T-cell (primary cell): ENCODE measurements around the gene ANO2. TPM values are rescaled to one million over a fixed set of nuclear protein-coding genes. Genes with fewer than 3 reads are reported as not detected.

ENCODE experiments used
- ATAC-seq, 4 experiments: fragments of 200-7000 bp in 3 of 4; fragments of 150-1000 bp in 1 of 4; cut with Tn5 transposase; replicated peaks in 1 of 4; 1 replicate in 3 of 4; 2 replicates in 1 of 4; pipeline ENCODE4 v1.10.0; 2021; ENCODE audit warnings: moderate library complexity in 3 of 4, mild to moderate bottlenecking in 2 of 4, moderate number of reproducible peaks in 1 of 4
- CTCF ChIA-PET, 2 donors: fragments of 300-600 bp; sonication (Branson Sonifier 250); formaldehyde crosslinking; loops; one replicate each; lab custom pipeline; 2022; ENCODE audit warnings: antibody characterized with exemption in 2 of 2; lab: Charles Lee
- POLR2A ChIA-PET, 2 donors: fragments of 300-600 bp; sonication (Branson Sonifier 250); formaldehyde crosslinking; loops; one replicate each; lab custom pipeline; 2022; ENCODE audit warnings: antibody characterized with exemption in 2 of 2; lab: Charles Lee
- DNase-seq, 35 experiments: peaks; one replicate each; pipeline versions ENCODE4 v3.0.0 to v3.0.0-alpha.2; 2013 to 2023
- H3K27ac ChIP-seq: one replicate; pipeline ENCODE4 v1.5.1; 2013; ENCODE audit warnings: low read length
- H3K27me3 ChIP-seq, 2 experiments: replicated peaks in 1 of 2; 1 replicate in 1 of 2; 2 replicates in 1 of 2; pipeline versions ENCODE4 v1.6.1 to v1.7.0; 2013; ENCODE audit warnings: low read length in 1 of 2, mixed read lengths in 1 of 2; ENCODE audit not compliant: control insufficient read depth in 2 of 2, insufficient read depth in 2 of 2; ENCODE audit errors: extremely low read depth in 1 of 2
- H3K36me3 ChIP-seq, 2 donors: 1 replicate in 1 of 2; 2 replicates in 1 of 2; pipeline versions ENCODE4 v1.6.1 to v1.7.0; 2013; ENCODE audit warnings: low read length in 1 of 2; ENCODE audit not compliant: control insufficient read depth in 2 of 2, insufficient read depth in 1 of 2; ENCODE audit errors: extremely low read depth in 1 of 2
- H3K4me1 ChIP-seq, 2 experiments: 1 replicate in 1 of 2; 2 replicates in 1 of 2; pipeline versions ENCODE4 v1.6.1 to v1.7.0; 2013; ENCODE audit warnings: low read length in 2 of 2, mixed read lengths in 1 of 2; ENCODE audit not compliant: insufficient read depth in 2 of 2, control insufficient read depth in 1 of 2; ENCODE audit errors: extremely low read depth in 1 of 2
- H3K4me3 ChIP-seq, 2 donors: 1 replicate in 1 of 2; 2 replicates in 1 of 2; pipeline versions ENCODE4 v1.5.1 to v1.7.0; 2013; ENCODE audit warnings: mild to moderate bottlenecking in 2 of 2, low read length in 1 of 2, moderate library complexity in 1 of 2; ENCODE audit not compliant: control insufficient read depth in 1 of 2; ENCODE audit errors: extremely low read depth in 1 of 2
- H3K9me3 ChIP-seq: 2 replicates; pipeline ENCODE4 v1.7.0; 2013
- H3K27ac Mint-ChIP-seq, 2 donors: one replicate each; pipeline ENCODE4 v1.8.0; 2020 to 2021; ENCODE audit warnings: mild to moderate bottlenecking in 2 of 2, mixed read lengths in 2 of 2
- H3K27me3 Mint-ChIP-seq, 2 donors: one replicate each; pipeline ENCODE4 v1.8.0; 2021 to 2022; ENCODE audit warnings: mixed read lengths in 2 of 2
- H3K36me3 Mint-ChIP-seq: one replicate; pipeline ENCODE4 v1.8.0; 2021; ENCODE audit warnings: mixed read lengths
- H3K4me1 Mint-ChIP-seq, 3 donors: one replicate each; pipeline ENCODE4 v1.8.0; 2020 to 2022; ENCODE audit warnings: mixed read lengths in 3 of 3, mild to moderate bottlenecking in 1 of 3
- H3K4me3 Mint-ChIP-seq, 3 donors: one replicate each; pipeline ENCODE4 v1.8.0; 2020 to 2022; ENCODE audit warnings: mild to moderate bottlenecking in 3 of 3, mixed read lengths in 3 of 3, moderate library complexity in 3 of 3
- H3K9me3 Mint-ChIP-seq, 3 donors: one replicate each; pipeline ENCODE4 v1.8.0; 2020 to 2022; ENCODE audit warnings: mixed read lengths in 3 of 3
- WGBS: methylation state at CpG from one replicate; pipeline ENCODE4 v1.1.5; 2013; ENCODE audit warnings: missing lambda C conversion rate; ENCODE audit not compliant: insufficient coverage; 5-methylcytosine and 5-hydroxymethylcytosine counted together
- total RNA-seq, 35 experiments: library from RNA in 6 of 35; stranded (reverse) in 6 of 35; fragments of 120-200 nt in 1 of 35; gene quantifications; one replicate each; pipeline versions ENCODE4 v1.2.1 to v1.2.4 and lab custom pipeline; 2013 to 2026

The ANO2 gene
- total RNA-seq, 5 donors from 2014 or later (not counting 1 experiment from before 2014, with no cell fraction given), result not detected

DNA sequence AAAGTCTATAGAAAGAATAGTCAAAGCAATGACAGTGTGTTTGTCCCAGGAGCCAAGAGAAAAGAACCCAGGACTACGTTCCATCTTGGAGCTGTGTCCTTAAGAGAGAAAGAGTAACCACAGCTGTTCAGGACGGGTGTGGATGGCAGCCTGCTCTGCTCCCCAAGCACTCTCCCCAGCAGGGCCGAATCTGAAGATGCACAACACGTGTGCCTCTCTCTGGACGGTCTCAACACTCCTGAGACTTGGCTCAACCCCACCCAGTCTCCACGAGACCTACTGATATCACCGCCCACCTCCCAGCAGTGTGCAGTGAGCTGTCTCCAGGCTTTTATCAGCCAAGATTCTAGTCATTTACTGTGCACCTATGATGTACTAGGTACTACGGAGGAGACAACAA, 27.3 kb upstream of the ANO2 start:
- no peak overlapping the region for H3K4me3 Mint-ChIP-seq
- CTCF ChIA-PET, result no interaction called here
- DNase-seq, result no peak
- H3K4me1 Mint-ChIP-seq, result no peaks in the 10 kb centered on the region
- no peak overlapping the region for H3K27ac ChIP-seq
- peaks cover 0 to 50% of the 10 kb centered on the region in 2 experiments for H3K27me3 ChIP-seq
- H3K27ac Mint-ChIP-seq, result no peak overlapping the region
- no peaks in the 10 kb centered on the region for H3K9me3 ChIP-seq
- H3K36me3 ChIP-seq, result no peaks in the 10 kb centered on the region
- POLR2A ChIA-PET, result no interaction called here
- no peak overlapping the region for H3K4me3 ChIP-seq
- no peaks in the 10 kb centered on the region for H3K36me3 Mint-ChIP-seq
- H3K4me1 ChIP-seq, result no peaks in the 10 kb centered on the region
- 66% methylated on average over 5 of the region's 8 CpGs for WGBS
- ATAC-seq, result no peak
- H3K27me3 Mint-ChIP-seq, result peaks cover 27 to 38% of the 10 kb centered on the region in 2 donors
- H3K9me3 Mint-ChIP-seq, result no peaks in the 10 kb centered on the region

DNA sequence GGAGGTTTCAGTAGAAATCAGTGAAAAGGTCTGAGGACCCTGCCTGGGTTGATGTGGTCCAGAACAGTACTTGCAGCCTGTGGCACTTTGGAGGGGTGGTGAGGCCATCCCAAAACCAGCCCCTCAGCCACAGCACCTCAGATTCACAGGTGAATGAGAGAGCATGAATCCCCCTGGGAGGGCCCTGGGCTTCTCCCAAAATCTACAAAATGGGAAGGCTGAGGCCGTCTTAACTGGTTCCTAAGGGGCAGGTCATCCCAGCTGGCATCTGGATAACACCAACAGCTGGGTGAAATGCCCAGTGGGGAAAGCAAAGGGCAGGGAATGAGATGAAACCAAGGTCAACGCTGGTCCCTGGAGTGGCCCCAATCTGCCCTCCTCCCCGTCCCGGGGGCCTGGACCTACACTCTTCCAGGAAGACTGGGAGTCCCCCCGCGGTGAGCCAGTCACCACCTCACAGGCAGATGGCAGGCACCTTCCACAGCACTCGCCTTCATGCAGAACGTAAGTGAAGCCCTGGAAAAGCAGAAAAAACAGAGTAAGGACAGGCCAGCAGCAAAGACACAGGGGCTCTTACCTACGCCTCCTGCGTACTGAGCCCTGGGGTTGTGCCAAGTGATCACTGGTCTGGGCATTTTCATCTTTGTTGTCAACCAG, 26.3 kb upstream of the ANO2 start:
- POLR2A ChIA-PET, result no interaction called here
- H3K4me1 ChIP-seq, result no peaks in the 10 kb centered on the region
- no peak overlapping the region for H3K4me3 ChIP-seq
- DNase-seq (no peak), ATAC-seq (no peak)
- peaks cover 0 to 48% of the 10 kb centered on the region in 2 experiments for H3K27me3 ChIP-seq
- H3K36me3 ChIP-seq, result no peaks in the 10 kb centered on the region
- no peaks in the 10 kb centered on the region for H3K9me3 ChIP-seq
- Mint-ChIP-seq H3K4me3 (no peak overlapping the region), H3K27ac (no peak overlapping the region), H3K9me3 (no peaks in the 10 kb centered on the region), H3K4me1 (no peaks in the 10 kb centered on the region), H3K27me3 (peaks cover 24 to 34% of the 10 kb centered on the region in 2 donors), H3K36me3 (no peaks in the 10 kb centered on the region)
- 81% methylated on average over 10 of the region's 10 CpGs for WGBS
- H3K27ac ChIP-seq, result no peak overlapping the region
- CTCF ChIA-PET, result no interaction called here

DNA sequence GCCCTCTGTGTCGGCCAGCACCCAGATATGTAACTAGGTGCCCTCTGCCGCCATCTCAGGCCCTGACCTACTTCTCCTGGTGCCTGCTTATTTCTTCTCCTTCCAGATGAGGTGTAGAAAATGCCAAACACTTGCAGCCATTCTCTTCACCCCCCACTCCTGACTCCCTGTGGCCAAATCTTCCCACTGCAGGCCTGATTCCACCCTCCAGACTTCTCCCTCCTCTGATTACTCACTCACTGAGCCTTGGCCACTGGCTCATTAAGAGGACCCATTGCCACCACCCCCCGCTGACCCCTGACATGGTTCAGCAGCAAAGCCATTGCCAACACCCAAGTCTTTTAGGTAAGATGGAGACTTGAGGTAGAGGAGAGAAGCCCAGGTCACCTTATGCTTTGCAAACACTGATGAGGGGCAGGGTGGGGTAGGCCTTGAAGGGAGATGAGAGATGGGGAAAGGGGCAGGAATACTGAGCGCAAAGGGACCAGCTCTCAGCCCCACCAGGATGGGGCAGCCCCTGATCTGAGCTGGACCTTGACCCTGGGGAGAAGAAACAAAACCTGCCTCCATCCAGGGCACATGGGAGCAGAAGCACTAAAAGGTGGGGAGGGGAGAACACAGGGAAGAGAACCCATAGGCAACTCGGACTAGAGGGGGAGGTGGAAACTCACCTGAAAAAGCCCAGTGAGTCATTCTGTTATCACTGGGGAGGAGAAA, 25.1 kb upstream of the ANO2 start:
- ChIA-PET CTCF (no interaction called here), POLR2A (no interaction called here)
- Histone ChIP-seq H3K27ac (no peak overlapping the region), H3K9me3 (no peaks in the 10 kb centered on the region), H3K27me3 (peaks cover 0 to 53% of the 10 kb centered on the region in 2 experiments), H3K4me3 (no peak overlapping the region), H3K4me1 (no peaks in the 10 kb centered on the region), H3K36me3 (no peaks in the 10 kb centered on the region)
- 78% methylated on average over 2 of the region's 5 CpGs for WGBS
- Mint-ChIP-seq H3K36me3 (no peaks in the 10 kb centered on the region), H3K9me3 (no peaks in the 10 kb centered on the region), H3K27ac (no peak overlapping the region), H3K27me3 (peaks cover 28 to 29% of the 10 kb centered on the region in 2 donors), H3K4me1 (no peaks in the 10 kb centered on the region), H3K4me3 (no peak overlapping the region)
- ATAC-seq (no peak), DNase-seq (no peak)

DNA sequence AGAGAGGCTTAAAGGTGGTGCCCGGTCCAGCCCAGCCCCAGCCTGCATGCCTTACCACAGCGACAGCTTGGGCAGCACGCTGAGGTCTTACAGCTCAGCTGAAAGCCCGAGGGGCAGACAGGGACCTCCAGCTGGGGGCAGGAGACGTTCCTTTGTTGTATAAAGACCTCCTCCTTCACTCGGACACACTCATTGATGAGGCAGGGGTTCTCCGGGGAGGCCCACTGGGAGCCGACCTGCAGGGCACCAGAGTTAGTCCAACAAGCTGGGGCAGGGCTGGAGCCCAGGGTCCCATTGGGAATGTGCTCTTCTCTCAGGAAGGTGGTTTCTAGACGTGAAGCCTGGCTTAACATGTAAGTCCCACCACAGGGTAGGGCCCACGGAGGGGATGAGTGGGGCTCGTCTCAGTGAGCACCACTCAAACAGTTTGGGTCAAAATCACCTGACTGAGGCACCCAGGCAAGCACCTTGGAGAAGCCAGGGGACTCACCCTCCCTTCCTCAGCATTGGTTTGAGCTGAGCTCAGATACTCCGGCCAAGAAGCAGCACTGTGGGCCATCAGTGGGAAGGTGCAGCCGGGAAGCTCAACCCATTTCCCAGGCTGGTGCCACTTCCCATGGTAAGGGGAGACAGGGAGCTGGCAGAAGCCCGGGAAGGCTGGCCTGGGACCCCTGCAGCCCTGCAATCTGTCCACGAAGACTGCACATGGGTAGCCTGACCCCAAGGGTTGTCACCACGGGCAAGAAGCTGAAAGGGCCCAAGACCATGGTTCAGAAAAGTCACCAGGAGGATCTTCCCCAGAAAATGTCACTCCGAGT, 24.3 kb upstream of the ANO2 start:
- H3K27me3 ChIP-seq, result peaks cover 0 to 59% of the 10 kb centered on the region in 2 experiments
- H3K36me3 ChIP-seq, result no peaks in the 10 kb centered on the region
- Mint-ChIP-seq H3K27me3 (peaks cover 27 to 30% of the 10 kb centered on the region in 2 donors), H3K4me1 (no peaks in the 10 kb centered on the region), H3K36me3 (no peaks in the 10 kb centered on the region), H3K27ac (no peak overlapping the region), H3K4me3 (no peak overlapping the region), H3K9me3 (no peaks in the 10 kb centered on the region)
- no peak for DNase-seq
- no peak overlapping the region for H3K4me3 ChIP-seq
- ChIA-PET POLR2A (no interaction called here), CTCF (no interaction called here)
- WGBS, result 70% methylated on average over 11 of the region's 17 CpGs
- no peaks in the 10 kb centered on the region for H3K4me1 ChIP-seq
- ATAC-seq, result no peak
- no peaks in the 10 kb centered on the region for H3K9me3 ChIP-seq
- no peak overlapping the region for H3K27ac ChIP-seq

DNA sequence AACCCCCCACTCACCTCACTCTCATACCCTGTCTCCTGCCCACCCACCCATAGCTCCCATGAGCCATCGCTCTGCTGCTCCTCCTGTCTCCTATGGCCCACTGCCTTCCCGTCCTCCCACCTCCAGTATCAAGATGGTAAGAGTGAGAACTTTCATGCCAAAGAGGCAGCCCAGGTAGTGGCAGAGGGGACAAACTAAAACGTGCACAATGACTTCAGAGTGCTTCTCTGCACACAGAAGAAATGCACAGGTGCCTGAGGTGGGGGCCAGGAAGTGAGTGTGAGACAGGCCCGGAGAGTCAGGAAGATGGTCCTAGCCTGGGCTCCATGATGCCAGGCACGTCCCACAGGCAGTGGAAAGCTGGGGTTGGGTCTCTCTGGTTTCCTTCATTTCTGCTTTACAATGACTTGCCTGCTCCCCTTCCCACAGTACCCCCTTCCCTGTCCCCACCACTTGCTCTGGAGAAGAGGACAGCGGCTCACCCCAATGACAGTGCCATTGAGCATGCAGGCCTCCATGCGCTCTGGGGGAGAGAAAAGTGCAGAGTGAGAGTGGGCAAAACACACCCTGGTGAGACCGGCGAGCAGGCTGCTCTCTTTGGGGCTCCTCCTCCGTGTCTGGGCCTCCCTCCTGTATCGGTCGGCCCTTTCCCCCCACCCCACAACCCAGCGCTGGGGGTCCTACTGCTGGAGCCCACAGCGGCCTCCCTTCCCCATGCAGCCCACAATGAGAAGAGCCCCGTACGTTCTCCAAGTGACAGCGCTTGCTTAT, 22.8 kb upstream of the ANO2 start:
- ATAC-seq (no peak), DNase-seq (no peak)
- Mint-ChIP-seq H3K4me3 (no peak overlapping the region), H3K4me1 (no peaks in the 10 kb centered on the region), H3K27ac (no peak overlapping the region), H3K9me3 (no peaks in the 10 kb centered on the region), H3K36me3 (no peaks in the 10 kb centered on the region), H3K27me3 (peaks cover 20 to 22% of the 10 kb centered on the region in 2 donors)
- no peak overlapping the region for H3K4me3 ChIP-seq
- ChIA-PET CTCF (no interaction called here), POLR2A (no interaction called here)
- H3K27me3 ChIP-seq, result peaks cover 0 to 53% of the 10 kb centered on the region in 2 experiments
- H3K27ac ChIP-seq, result no peak overlapping the region
- no peaks in the 10 kb centered on the region for H3K4me1 ChIP-seq
- 79% methylated on average over 7 of the region's 17 CpGs for WGBS
- no peaks in the 10 kb centered on the region for H3K36me3 ChIP-seq
- H3K9me3 ChIP-seq, result no peaks in the 10 kb centered on the region
